GM19324 (cell line): Measurements from ENCODE around the gene AHI1.
"Not testable (repeated sequence)": the region's sequence is repeated elsewhere in the genome, so short reads cannot be mapped to it uniquely, and the experiment has no call there.

Source experiments
- ATAC-seq: cut with Tn5 transposase; IDR thresholded peaks from one replicate; pipeline ENCODE4 v1.9.1; 2021; ENCODE audit warnings: mild to moderate bottlenecking, moderate library complexity; ENCODE audit not compliant: unreplicated experiment, low FRiP score

The AHI1 gene

GRCh38 chr6:135402311-135402710 is 95.2 kb downstream of the AHI1 start:
- ATAC-seq = no peak

- no peak for ATAC-seq
These were observed 100.2 kb downstream of the AHI1 start for GRCh38 chr6:135397172-135397952.

- no peak for ATAC-seq
These were observed 102.4 kb downstream of the AHI1 start for GRCh38 chr6:135395136-135395535.

GRCh38 chr6:135393289-135393688 is 104.3 kb downstream of the AHI1 start:
- ATAC-seq = no peak

GRCh38 chr6:135390458-135390857 is 107.1 kb downstream of the AHI1 start:
- no peak for ATAC-seq

GRCh38 chr6:135385299-135385698 is 112.2 kb downstream of the AHI1 start:
- ATAC-seq = no peak

- no peak for ATAC-seq
These were observed 113.8 kb downstream of the AHI1 start for GRCh38 chr6:135383766-135384165.

GRCh38 chr6:135383301-135383700 is 114.2 kb downstream of the AHI1 start:
- no peak for ATAC-seq

- ATAC-seq = no peak
These were observed 115.3 kb downstream of the AHI1 start for GRCh38 chr6:135382182-135382628.

GRCh38 chr6:135380793-135381192 is 116.7 kb downstream of the AHI1 start:
- ATAC-seq = no peak

- ATAC-seq = no peak
These were observed 117.9 kb downstream of the AHI1 start for GRCh38 chr6:135379647-135380046.

- no peak for ATAC-seq
These were observed 124.8 kb downstream of the AHI1 start for GRCh38 chr6:135372758-135373157.

GRCh38 chr6:135363622-135364021 is 133.9 kb downstream of the AHI1 start:
- ATAC-seq = not testable (repeated sequence)

- no peak for ATAC-seq
These were observed 135.4 kb downstream of the AHI1 start for GRCh38 chr6:135362124-135362523.

GRCh38 chr6:135360222-135360621 is 137.3 kb downstream of the AHI1 start:
- no peak for ATAC-seq

- ATAC-seq = no peak
These were observed 138.6 kb downstream of the AHI1 start for GRCh38 chr6:135358985-135359384.

- ATAC-seq = no peak
These were observed 139.2 kb downstream of the AHI1 start for GRCh38 chr6:135358251-135358821.

- ATAC-seq = no peak
These were observed 143.1 kb downstream of the AHI1 start for GRCh38 chr6:135354407-135354806.

- ATAC-seq = no peak
These were observed 144.4 kb downstream of the AHI1 start for GRCh38 chr6:135353113-135353512.

- ATAC-seq = no peak
These were observed 145.9 kb downstream of the AHI1 start for GRCh38 chr6:135351635-135352034.

- no peak for ATAC-seq
These were observed 149.7 kb downstream of the AHI1 start for GRCh38 chr6:135347887-135348286.

- no peak for ATAC-seq
These were observed 150.8 kb downstream of the AHI1 start for GRCh38 chr6:135346747-135347146.
